Uterus (tissue), 2 donors: Measurements from ENCODE around the gene PAPSS2.

Source experiments
- POLR2A ChIP-seq, 2 donors: fragments of 450-650 bp; IDR thresholded peaks; one replicate each; pipeline ENCODE4 v1.6.1; 2016; ENCODE audit warnings: antibody characterized with exemption in 2 of 2, mild to moderate bottlenecking in 1 of 2, moderate library complexity in 1 of 2
- TF ChIP-seq, protein P1 (sequence below), 4 experiments: fragments of 200-600 bp in 2 of 4; fragments of 450-650 bp in 2 of 4; sonication (generic) in 2 of 4; IDR thresholded peaks; one replicate each; pipeline ENCODE4 v1.5.1; 2016 to 2019; ENCODE audit warnings: antibody characterized with exemption in 4 of 4, mild to moderate bottlenecking in 2 of 4, moderate library complexity in 1 of 4

DNA sequence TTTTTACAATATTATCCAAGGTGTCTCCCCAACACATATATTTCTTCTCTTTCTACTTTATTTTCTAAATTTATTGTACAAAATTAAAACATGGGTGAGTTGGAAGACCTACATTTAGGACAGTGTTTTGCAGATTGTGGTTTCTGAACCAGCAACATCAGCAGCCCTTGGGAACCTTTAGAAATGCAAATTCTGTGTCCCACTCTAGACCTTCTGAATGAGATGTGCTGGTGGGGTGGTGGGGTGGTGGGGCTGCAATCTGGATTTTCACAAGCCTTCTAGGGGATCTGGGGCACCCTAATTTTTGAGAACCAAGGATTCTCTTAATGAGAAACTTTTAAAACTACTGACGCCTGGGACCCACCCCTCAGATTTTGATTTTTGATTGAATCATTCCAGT is 7.4 kb upstream of the PAPSS2 start:
- TF ChIP-seq, protein P1, sequence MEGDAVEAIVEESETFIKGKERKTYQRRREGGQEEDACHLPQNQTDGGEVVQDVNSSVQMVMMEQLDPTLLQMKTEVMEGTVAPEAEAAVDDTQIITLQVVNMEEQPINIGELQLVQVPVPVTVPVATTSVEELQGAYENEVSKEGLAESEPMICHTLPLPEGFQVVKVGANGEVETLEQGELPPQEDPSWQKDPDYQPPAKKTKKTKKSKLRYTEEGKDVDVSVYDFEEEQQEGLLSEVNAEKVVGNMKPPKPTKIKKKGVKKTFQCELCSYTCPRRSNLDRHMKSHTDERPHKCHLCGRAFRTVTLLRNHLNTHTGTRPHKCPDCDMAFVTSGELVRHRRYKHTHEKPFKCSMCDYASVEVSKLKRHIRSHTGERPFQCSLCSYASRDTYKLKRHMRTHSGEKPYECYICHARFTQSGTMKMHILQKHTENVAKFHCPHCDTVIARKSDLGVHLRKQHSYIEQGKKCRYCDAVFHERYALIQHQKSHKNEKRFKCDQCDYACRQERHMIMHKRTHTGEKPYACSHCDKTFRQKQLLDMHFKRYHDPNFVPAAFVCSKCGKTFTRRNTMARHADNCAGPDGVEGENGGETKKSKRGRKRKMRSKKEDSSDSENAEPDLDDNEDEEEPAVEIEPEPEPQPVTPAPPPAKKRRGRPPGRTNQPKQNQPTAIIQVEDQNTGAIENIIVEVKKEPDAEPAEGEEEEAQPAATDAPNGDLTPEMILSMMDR (IDR thresholded peaks at IDR 0.05), result no peak
- no peak for TF ChIP-seq POLR2A (IDR thresholded peaks at IDR 0.05)
